Esophagus muscularis mucosa (tissue), 4 donors: Measurements from ENCODE around the gene CCR5. TPM values are rescaled to one million over a fixed set of nuclear protein-coding genes. Genes with fewer than 3 reads are reported as not detected.
"Not testable (repeated sequence)": the region's sequence is repeated elsewhere in the genome, so short reads cannot be mapped to it uniquely, and the experiment has no call there.

Experiments used
- DNase-seq: peaks from one replicate; pipeline ENCODE4 v3.0.0-alpha.2; 2017; ENCODE audit errors: extremely low spot score
- H3K27ac ChIP-seq, 4 donors: fragments of 200-600 bp; sonication (generic); replicated peaks in 1 of 4; 1 replicate in 3 of 4; 2 replicates in 1 of 4; pipeline ENCODE4 v1.5.1; 2016 to 2019; ENCODE audit warnings: mild to moderate bottlenecking in 1 of 4
- H3K27me3 ChIP-seq, 4 donors: fragments of 200-600 bp; sonication (generic); one replicate each; pipeline versions ENCODE4 v1.5.1 to v1.6.0; 2016 to 2019
- H3K36me3 ChIP-seq, 4 donors: fragments of 200-600 bp; sonication (generic); one replicate each; pipeline ENCODE4 v1.5.1; 2016 to 2019
- H3K4me1 ChIP-seq, 4 donors: fragments of 200-600 bp; sonication (generic); one replicate each; pipeline ENCODE4 v1.5.1; 2016 to 2019
- H3K4me3 ChIP-seq, 4 donors: fragments of 200-600 bp; sonication (generic); 1 replicate in 2 of 4; 2 replicates in 2 of 4; pipeline ENCODE4 v1.5.1; 2016 to 2019; ENCODE audit warnings: mild to moderate bottlenecking in 4 of 4, moderate library complexity in 1 of 4
- H3K9me3 ChIP-seq, 4 donors: fragments of 200-600 bp; sonication (generic); 1 replicate in 3 of 4; 2 replicates in 1 of 4; pipeline ENCODE4 v1.5.1; 2016 to 2019
- EP300 ChIP-seq: sonication (generic); formaldehyde crosslinking; IDR thresholded peaks from one replicate; pipeline ENCODE4 v1.6.1; 2017; ENCODE audit warnings: antibody characterized with exemption
- POLR2A ChIP-seq: fragments of 450-650 bp; IDR thresholded peaks from one replicate; pipeline ENCODE4 v1.6.1; 2017; ENCODE audit warnings: antibody characterized with exemption, moderate library complexity, mild to moderate bottlenecking, low read depth
- POLR2AphosphoS5 ChIP-seq, 2 donors: sonication (generic); formaldehyde crosslinking; IDR thresholded peaks; one replicate each; pipeline ENCODE4 v1.6.1; 2017; ENCODE audit warnings: antibody characterized with exemption in 2 of 2
- WGBS: methylation state at CpG from one replicate; pipeline ENCODE4 v1.1.5; 2018; 5-methylcytosine and 5-hydroxymethylcytosine counted together
- intact Hi-C: fragments of 100-400 bp; cut with DNase I; formaldehyde crosslinking; loops from one replicate; pipeline ENCODE4 v1.15.1; 2023
- total RNA-seq, 4 donors: library from RNA; depleted of rRNA; stranded (reverse); fragments of >200 nt; gene quantifications; one replicate each; pipeline versions ENCODE4 v1.1.0 to v1.2.1, GENCODE V29; 2016
- TF ChIP-seq, protein P1 (sequence below), 3 experiments: fragments of 200-600 bp in 2 of 3; fragments of 450-650 bp in 1 of 3; sonication (generic) in 2 of 3; IDR thresholded peaks; one replicate each; pipeline ENCODE4 v1.5.1; 2017 to 2019; ENCODE audit warnings: antibody characterized with exemption in 3 of 3, mild to moderate bottlenecking in 2 of 3, moderate library complexity in 1 of 3

The CCR5 gene
- 1 to 10 TPM in 1 of 4 donors, under 1 TPM in 3; 0.39 to 3.0 (median 0.44) TPM for total RNA-seq

DNA sequence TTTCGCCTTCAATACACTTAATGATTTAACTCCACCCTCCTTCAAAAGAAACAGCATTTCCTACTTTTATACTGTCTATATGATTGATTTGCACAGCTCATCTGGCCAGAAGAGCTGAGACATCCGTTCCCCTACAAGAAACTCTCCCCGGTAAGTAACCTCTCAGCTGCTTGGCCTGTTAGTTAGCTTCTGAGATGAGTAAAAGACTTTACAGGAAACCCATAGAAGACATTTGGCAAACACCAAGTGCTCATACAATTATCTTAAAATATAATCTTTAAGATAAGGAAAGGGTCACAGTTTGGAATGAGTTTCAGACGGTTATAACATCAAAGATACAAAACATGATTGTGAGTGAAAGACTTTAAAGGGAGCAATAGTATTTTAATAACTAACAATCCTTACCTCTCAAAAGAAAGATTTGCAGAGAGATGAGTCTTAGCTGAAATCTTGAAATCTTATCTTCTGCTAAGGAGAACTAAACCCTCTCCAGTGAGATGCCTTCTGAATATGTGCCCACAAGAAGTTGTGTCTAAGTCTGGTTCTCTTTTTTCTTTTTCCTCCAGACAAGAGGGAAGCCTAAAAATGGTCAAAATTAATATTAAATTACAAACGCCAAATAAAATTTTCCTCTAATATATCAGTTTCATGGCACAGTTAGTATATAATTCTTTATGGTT, at the start of gene CCR5:
Gene CCR5 (plus strand): TSS at position 108 of the 680 bp plus-strand sequence. CDS start 1,957 bp downstream, outside the sequence.
- TF ChIP-seq, protein P1, sequence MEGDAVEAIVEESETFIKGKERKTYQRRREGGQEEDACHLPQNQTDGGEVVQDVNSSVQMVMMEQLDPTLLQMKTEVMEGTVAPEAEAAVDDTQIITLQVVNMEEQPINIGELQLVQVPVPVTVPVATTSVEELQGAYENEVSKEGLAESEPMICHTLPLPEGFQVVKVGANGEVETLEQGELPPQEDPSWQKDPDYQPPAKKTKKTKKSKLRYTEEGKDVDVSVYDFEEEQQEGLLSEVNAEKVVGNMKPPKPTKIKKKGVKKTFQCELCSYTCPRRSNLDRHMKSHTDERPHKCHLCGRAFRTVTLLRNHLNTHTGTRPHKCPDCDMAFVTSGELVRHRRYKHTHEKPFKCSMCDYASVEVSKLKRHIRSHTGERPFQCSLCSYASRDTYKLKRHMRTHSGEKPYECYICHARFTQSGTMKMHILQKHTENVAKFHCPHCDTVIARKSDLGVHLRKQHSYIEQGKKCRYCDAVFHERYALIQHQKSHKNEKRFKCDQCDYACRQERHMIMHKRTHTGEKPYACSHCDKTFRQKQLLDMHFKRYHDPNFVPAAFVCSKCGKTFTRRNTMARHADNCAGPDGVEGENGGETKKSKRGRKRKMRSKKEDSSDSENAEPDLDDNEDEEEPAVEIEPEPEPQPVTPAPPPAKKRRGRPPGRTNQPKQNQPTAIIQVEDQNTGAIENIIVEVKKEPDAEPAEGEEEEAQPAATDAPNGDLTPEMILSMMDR (IDR thresholded peaks at IDR 0.05): no peak
- no peak for TF ChIP-seq EP300
- TF ChIP-seq POLR2AphosphoS5 (IDR thresholded peaks at IDR 0.05): peak in 1 of 2 donors; percentile 16
- no peak for TF ChIP-seq POLR2A
- no peaks in the 10 kb centered on the region for H3K36me3 ChIP-seq
- intact Hi-C loops: loop anchor here (10.0 kb wide), 2 partner anchors 156 to 286 kb away; no protein-coding TSS in a partner anchor
- peaks cover 0 to 24% (median 0%) of the 10 kb centered on the region in 4 donors for H3K27me3 ChIP-seq
- no peaks in the 10 kb centered on the region for H3K4me1 ChIP-seq
- no peak for DNase-seq
- H3K9me3 ChIP-seq: no peaks in the 10 kb centered on the region
- no peak within 1 kb of the TSS for H3K27ac ChIP-seq
- H3K4me3 ChIP-seq: no peak within 1 kb of the TSS
- 47% methylated on average over 5 of the region's 5 CpGs for WGBS

DNA sequence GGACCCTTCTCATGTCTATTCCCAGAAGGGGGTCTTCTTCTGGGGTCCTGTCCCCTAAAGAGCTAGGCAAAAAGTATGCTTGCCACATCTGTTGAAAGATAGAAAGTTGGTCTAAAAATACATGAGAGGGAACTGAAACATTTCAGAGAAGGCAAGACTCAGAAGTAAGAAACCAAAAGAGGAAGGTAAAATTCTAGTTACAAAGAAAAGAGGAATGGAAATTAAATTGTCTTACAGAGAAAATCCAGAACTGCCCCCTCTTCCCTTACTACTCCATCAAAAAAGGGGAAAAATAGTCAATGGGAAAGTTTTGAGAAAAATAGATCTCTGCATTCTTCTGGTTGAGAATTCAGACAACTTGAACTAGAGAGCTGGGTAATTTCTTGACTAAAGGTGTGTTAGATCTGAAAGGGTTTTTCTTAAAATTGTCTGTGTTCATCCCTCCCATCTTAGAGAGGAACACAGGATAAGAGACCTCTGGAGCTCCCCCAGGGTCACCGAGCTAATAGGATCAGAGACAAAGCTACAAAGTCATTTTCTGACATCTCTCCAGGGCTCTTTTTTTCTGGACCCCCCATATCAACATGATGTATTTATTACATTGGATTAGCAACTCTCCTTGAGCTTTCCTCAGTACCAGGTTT, 49.2 kb upstream of the CCR5 start:
- WGBS: 57% methylated on average over 1 of the region's 1 CpG

DNA sequence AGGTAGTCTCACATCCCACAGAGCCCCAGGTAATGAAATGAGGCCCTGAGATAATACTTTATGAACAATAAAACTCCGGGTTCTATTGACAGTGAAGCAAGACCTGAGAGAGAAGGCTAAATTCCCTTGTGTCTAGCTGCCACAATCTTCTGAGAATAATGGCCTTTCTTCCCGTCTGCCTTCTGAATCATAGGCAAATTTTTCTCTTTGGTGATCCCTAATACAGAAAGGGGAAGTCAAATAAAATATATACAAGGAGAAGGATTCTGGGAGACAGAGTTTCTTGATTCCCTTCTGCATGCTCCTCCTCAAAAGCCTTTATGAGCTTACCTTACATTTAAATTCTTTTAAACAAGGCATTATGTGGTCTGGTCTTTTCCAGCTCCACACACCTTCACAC, 46.7 kb upstream of the CCR5 start:
- no peaks in the 10 kb centered on the region for H3K9me3 ChIP-seq
- peaks cover 0 to 5% (median 0%) of the 10 kb centered on the region in 4 donors for H3K27me3 ChIP-seq
- intact Hi-C loops: no loop called here
- no peak for DNase-seq
- no peak overlapping the region for H3K27ac ChIP-seq
- 63% methylated on average over 2 of the region's 2 CpGs for WGBS
- TF ChIP-seq, protein P1 (IDR thresholded peaks at IDR 0.05): no peak
- TF ChIP-seq POLR2A (no peak), POLR2AphosphoS5 (IDR thresholded peaks at IDR 0.05) (no peak), EP300 (no peak)
- no peak overlapping the region for H3K4me3 ChIP-seq
- no peaks in the 10 kb centered on the region for H3K4me1 ChIP-seq
- no peaks in the 10 kb centered on the region for H3K36me3 ChIP-seq

More for the DNA sequence above, 49.2 kb upstream of the CCR5 start:
- Histone ChIP-seq H3K36me3 (no peaks in the 10 kb centered on the region), H3K27me3 (peaks cover 0 to 5% (median 0%) of the 10 kb centered on the region in 4 donors), H3K27ac (no peak overlapping the region), H3K4me1 (no peaks in the 10 kb centered on the region), H3K9me3 (no peaks in the 10 kb centered on the region), H3K4me3 (no peak overlapping the region)
- no peak for DNase-seq
- TF ChIP-seq POLR2AphosphoS5 (IDR thresholded peaks at IDR 0.05): no peak
- no peak for TF ChIP-seq EP300
- TF ChIP-seq, protein P1 (IDR thresholded peaks at IDR 0.05): no peak
- TF ChIP-seq POLR2A: no peak
- intact Hi-C loops: no loop called here

DNA sequence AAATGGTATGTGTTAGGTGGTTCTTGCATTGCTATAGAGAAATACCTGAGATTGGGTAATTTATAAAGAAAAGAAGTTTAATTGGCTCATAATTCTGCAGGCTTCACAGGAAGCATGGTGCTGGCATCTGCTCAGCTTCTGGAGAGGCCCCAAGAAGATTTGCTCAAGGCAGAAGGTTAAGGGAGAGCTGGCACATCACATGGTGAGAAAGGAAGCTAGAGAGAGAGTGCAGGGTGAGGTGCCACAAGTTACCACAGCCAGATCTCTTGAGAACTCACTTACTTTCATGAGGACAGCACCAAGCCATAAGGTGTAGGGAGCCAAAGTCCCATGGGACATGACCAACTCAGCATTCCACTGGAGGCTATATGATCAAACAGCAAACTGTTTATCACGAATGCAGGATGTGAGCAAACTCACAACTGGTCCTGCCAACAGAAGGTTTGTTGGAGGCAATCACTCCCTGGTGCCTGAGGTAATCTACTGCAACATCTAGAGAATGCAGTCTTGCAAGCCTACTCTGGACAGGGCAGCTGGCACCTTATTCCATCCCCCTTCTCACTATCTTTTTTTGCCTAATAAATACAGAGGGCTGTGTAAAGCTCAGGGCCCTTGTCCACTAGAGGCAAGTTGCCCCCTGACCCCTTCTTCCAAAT, 45.0 kb upstream of the CCR5 start:
- intact Hi-C loops: no loop called here

DNA sequence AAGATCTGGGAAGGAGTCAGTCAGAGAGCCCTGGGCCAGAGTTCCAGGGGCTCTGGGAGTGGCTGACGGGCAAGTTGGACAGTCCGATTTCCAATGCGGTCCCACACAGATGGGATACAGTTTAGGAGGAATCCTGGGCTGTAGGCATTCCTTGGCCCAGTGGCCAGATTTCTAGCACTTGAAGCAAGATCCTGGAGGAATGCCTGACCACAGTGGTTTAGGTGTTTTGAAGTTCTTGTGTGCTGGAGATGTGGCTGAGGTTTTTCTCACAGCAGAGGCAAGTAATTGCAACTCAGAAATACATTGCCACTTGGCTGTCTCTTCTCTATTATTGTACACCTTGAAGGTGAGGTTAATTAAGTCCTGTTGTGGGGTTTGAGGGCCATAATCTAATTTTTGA, 40.1 kb upstream of the CCR5 start:
- H3K27ac ChIP-seq, H3K9me3 ChIP-seq, H3K36me3 ChIP-seq, H3K4me1 ChIP-seq, H3K4me3 ChIP-seq, intact Hi-C loops, H3K27me3 ChIP-seq, DNase-seq: not testable (repeated sequence)
- 95% methylated on average over 3 of the region's 3 CpGs for WGBS

More for the DNA sequence above, 45.0 kb upstream of the CCR5 start:
- no peak for TF ChIP-seq EP300
- TF ChIP-seq, protein P1 (IDR thresholded peaks at IDR 0.05): no peak
- Histone ChIP-seq H3K36me3 (no peaks in the 10 kb centered on the region), H3K27me3 (peaks cover 0 to 5% (median 0%) of the 10 kb centered on the region in 4 donors), H3K27ac (no peak overlapping the region), H3K4me1 (no peaks in the 10 kb centered on the region), H3K9me3 (no peaks in the 10 kb centered on the region), H3K4me3 (no peak overlapping the region)
- no peak for DNase-seq
- WGBS: 73% methylated on average over 1 of the region's 1 CpG
